NCI-H446 (cell line): ENCODE measurements around the gene NKAIN1.
A peak's percentile ranks its signal among the peaks of the same experiment; 100 is the strongest.
"Not testable (repeated sequence)": the region's sequence is repeated elsewhere in the genome, so short reads cannot be mapped to it uniquely, and the experiment has no call there.

Source experiments
- DNase-seq, 2 experiments: peaks; one replicate each; lab custom pipeline; 2025; lab: John Stamatoyannopoulos, UW

The NKAIN1 gene

DNA sequence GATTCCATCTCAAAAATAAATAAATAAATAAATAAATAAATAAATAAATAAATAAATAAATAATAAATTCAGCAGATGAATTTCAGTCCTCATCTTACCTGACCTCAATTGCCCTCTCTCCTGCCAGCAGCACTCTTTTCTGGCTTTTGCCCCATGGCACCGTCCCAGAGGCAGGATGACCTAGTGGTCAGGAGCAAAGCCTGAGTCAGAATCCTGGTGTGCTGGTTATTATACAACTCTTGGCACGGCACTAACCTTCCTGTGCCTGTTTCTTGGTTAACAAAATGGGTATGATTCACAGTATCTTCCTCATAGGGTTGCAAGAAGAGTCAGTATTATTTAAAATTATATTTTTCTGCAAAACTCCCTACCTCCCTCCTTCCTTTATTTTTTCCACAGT is 43.0 kb downstream of the NKAIN1 start:
- DNase-seq: peak in 1 of 2 experiments; percentile 17

- DNase-seq: not testable (repeated sequence)
Observed at GRCh38 chr1:31195267-31195666, 44.4 kb downstream of the NKAIN1 start.

DNA sequence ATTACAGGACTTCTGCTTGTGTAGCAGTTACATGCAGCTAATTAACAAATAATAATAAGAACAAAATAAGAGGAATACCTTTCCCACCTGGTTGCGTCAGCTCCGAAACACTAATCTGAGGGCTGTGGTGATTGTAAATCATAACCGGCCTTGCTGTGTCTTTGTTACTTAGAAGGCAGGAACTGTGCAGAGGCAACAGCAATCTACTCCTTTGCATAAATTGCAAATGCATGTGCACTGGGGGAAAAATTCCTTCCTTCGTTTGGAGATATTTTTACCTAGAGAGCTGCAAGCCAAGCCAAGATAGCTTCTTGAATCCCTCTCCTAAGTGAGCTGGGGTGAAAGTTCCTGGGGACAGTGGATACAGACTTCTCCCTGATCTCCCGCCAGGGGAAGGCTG is 46.0 kb downstream of the NKAIN1 start:
- DNase-seq: no peak

DNA sequence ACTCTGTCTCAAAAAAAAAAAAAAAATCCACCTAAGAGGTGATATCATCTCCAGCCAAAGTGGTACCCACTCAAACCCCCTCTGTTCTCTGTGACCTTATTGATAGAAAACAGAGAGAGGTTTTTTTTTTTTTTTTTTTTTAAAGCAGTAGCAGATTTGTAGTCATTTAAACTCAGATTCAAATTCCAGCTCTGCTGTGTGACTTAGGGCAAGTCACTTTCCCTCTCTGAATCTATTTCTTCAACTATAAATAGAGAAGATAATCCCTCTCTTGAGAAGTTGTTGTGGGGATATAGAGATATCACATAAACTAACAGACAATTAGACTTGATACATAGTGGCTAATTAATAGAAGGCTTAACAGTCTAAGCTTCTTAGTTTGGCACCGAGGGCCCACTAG is 48.4 kb downstream of the NKAIN1 start:
- no peak for DNase-seq

DNA sequence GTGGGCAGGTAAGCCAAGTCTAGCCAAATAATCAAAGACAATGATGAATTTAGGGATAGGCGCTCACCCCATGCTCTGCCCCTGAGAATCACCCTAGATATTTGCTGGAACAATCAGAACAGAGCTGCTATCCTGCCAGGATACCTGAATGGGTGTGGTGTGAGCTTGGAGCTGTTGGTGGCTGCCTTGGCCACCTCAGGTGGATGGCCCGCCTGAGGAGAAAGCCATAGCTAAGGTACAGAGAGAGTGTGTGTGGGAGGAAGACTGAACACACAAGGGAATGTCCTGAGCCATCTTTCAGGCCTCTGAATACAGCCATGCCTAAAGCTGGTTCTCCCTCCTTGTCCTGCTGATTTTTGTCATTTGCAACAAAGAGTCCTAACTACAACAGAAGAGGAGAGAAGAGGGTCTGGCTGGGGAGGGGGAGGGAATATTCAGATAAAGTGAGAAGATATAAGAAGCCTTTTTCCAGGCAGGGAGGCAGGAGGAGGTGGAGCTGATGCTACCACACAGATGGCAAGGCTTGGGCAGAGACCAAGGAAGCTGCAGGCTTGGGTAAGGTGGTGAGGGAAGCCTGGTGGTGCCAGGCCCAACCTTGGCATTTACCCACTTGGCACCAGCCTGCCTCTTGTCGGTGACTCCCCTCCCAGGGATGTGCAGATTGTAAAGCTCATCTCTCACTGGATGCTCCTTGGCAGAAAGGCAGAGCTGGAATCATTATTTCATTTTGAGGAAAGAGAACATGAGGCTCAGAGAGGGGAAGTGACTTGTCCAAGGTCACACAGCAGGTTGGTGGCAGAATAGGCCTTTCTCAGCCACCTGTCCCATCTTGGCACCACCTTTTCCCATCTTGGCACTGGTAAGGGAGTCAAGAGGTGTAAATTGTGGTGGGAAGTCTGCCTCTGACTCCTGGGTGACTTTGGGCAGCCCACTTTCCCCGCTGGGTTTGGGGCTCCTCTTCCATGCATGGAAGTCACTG is 49.7 kb downstream of the NKAIN1 start:
- DNase-seq: peak in 1 of 2 experiments; percentile 81

DNA sequence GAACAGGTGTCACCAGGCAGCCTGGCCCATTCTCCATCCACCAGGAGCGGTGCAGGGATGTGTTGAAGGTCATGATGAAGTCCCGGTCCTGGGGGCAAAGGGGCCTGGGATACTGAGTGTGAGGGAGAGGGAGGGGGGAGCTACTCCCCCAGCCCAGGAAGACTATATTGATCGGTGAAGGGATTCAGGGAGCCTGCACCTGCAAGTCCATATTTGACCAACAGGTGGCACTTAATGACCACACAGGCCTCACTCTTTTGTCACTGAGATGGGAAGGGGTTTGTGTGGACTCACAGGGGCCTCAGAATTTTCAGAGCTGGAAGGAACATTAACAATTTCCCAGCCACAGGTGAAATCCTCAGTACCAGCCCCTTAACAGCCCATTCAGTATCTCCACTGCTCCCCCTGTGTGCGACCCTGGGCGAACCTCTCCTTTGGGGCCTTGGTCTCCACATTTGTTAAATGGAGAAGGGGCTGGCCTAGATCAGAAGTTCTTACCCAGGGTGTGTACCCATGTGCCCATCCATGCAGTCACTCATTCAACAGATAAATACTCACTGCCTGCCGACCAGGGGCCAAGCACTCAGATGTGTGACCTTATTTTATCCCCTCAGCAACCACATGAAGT is 55.6 kb downstream of the NKAIN1 start:
- peak; percentile 27 to 56 for DNase-seq

GRCh38 chr1:31183126-31183525 is 56.6 kb downstream of the NKAIN1 start:
- no peak for DNase-seq

DNA sequence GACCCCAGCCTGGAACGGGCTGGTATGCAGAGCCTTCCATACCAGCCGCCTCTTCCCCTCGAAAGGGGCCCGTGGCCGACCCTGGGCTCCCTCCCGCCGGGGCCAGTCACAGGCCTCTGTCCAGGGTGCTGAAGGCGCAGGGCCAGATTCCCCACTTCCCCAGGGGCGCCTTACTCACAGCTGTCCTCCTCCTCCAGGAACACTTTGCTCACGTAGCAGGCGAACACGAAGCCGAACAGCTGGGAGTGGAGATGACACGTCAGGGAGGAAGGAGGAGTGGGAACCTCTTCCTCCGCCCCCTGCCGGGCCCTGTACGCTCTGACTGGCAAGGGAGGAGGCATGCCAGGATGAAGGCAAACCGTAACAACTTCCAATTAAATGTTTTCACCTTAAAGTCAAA is 57.3 kb downstream of the NKAIN1 start:
- no peak for DNase-seq

- no peak for DNase-seq
Observed at GRCh38 chr1:31181515-31182343, 58.0 kb downstream of the NKAIN1 start.

- no peak for DNase-seq
Observed at GRCh38 chr1:31180338-31180737, 59.3 kb downstream of the NKAIN1 start.

- not testable (repeated sequence) for DNase-seq
Observed at GRCh38 chr1:31176291-31176690, 63.4 kb downstream of the NKAIN1 start.

DNA sequence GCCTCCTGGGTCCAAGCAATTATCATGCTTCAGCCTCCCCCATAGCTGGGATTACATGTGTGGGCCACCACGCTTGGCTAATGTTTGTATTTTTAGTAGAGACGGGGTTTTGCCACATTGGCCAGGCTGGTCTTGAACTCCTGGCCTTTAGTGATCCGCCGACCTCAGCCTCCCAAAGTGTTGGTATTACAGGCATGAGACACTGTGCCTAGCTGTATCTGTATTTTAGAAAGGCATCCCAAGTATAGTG is 69.3 kb downstream of the NKAIN1 start:
- no peak for DNase-seq

GRCh38 chr1:31166462-31166861 is 73.2 kb downstream of the NKAIN1 start:
- no peak for DNase-seq

DNA sequence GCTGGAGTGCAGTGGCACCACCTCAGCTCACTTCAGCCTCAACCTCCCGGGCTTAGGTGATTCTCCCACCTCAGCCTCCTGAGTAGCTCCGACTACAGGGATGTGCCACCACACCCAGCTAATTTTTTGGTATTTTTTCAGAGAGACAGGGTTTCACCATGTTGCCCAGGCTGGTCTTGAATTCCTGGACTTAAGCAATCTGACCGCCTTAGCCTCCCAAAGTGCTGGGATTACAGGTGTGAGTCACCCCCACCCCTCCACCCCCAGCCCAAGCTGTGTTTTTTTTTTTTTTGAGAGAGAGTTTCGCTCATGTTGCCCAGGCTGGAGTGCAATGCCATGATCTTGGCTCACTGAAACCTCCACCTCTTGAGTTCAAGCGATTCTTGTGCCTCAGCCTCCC is 75.4 kb downstream of the NKAIN1 start:
- DNase-seq: no peak

DNA sequence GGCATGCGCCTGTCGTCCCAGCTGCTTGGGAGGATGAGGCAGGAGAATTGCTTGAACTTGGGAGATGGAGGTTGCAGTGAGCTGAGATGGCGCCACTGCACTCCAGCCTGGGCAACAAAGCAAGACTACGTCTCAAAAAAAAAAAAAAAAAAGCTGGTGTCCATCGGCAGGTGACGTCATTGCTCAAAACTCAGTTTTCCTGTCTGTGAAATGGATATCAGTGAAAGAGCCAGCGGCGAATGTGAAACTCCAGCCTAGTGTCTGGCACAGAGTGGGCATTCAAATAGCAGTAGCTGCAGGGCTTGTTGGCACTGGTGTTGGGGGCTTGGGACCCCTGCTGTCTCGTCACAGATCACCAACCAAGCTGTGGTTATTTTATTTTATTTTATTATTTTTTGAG is 75.8 kb downstream of the NKAIN1 start:
- DNase-seq: no peak

- DNase-seq: no peak
Observed at GRCh38 chr1:31161571-31161970, 78.1 kb downstream of the NKAIN1 start.

DNA sequence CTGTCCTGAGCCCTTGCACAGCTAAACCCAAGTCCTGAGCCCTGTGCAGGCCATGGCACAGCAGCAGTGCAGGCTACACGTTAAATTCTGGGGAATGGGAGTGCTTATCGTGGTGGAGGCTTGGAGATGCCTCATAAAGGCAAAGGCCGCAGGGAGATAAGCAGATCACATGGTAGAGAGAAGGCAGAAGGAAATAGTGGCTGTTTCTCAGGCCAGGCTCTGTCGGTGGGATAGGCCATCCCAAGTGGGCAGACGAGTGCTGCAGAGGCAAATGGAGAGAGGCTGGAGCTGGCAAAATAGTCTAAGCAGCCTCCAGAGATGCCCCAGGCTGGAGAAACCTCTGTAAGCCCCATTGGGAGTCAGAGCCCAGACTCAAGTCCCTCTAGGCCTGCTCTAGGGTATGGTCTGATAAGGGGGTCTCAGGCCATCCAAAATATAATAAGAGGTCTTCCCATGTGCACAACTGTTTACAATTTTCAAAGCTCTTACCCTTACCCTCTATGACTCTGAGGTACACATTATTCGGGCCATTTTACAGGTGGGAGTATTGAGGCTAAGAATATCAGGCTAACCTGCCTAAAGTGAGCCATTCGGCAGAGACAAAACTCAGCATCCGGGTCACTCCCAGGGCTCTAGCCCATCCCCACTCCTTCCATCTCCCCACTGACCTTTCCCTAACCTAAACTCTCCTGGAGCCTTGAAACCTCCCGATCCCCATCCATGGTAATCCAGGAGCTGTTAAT is 79.6 kb downstream of the NKAIN1 start:
- no peak for DNase-seq

DNA sequence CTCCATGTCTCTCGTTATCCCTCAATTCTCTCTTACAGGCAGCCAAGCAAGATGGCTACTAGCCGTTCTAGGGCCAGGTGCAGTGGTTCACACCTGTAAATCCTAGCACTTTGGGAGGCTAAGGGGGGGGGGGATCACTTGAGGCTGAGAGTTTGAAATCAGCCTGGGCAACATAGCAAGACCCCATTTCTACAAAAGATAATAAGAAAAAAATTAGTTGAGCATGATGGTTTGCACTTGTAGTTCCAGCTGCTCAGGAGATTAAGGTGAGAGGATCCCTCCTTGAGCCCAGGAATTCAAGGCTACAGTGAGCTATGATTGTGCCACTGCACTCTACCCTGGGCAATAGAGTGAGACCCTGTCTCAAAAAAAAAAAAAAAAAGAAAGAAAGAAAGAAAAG is 80.4 kb downstream of the NKAIN1 start:
- no peak for DNase-seq

- DNase-seq: peak; percentile 25 to 69
Observed at GRCh38 chr1:31155216-31155806, 84.4 kb downstream of the NKAIN1 start.

DNA sequence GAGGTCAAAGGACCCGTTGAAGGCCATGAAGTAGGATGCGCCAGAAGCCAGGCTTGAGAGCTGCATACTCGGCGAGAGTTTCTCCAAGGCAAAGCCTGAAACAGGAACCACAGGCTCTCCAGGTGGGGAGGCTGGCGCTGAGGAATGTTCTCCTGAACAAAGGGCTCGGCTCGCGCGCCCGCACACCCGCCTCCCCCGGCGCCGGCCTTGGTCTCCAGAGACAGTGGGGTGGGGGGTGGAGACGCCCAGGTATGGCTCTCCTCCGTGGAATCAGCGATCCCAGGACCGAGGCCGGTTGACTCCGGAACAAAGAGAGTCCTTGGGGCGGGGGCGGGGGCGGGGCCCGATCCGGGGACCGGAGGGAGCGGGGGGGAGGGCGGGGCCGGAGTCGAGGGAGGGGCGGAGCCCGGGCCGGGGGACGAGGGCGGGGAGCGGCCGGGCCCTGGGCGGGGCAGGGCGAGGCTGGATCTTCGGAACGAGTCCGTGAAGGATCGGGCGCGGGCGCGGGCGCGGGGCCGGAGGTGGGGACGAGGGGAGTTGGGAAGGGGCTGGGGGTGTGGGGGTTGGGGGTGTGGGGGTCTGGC is 85.0 kb downstream of the NKAIN1 start:
- DNase-seq: peak; percentile 64 to 83

- no peak for DNase-seq
Observed at GRCh38 chr1:31154000-31154631, 85.6 kb downstream of the NKAIN1 start.
